Thyroid gland (tissue), 4 donors: ENCODE data around the gene PBX2. TPM values are rescaled to one million over a fixed set of nuclear protein-coding genes. Genes with fewer than 3 reads are reported as not detected.

Source experiments
- DNase-seq, 2 donors: peaks; one replicate each; pipeline ENCODE4 v3.0.0-alpha.2; 2019
- H3K27ac ChIP-seq, 3 donors: fragments of 200-600 bp; sonication (generic); 1 replicate in 2 of 3; 2 replicates in 1 of 3; pipeline ENCODE4 v1.5.1; 2016 to 2019; ENCODE audit warnings: mild to moderate bottlenecking in 1 of 3, moderate library complexity in 1 of 3
- H3K27me3 ChIP-seq: fragments of 200-600 bp; sonication (generic); one replicate; pipeline ENCODE4 v1.5.1; 2019
- H3K36me3 ChIP-seq, 2 donors: fragments of 200-600 bp; sonication (generic); one replicate each; pipeline ENCODE4 v1.5.1; 2016 to 2019
- H3K4me1 ChIP-seq, 2 donors: fragments of 200-600 bp; sonication (generic); one replicate each; pipeline ENCODE4 v1.5.1; 2017 to 2019
- H3K4me3 ChIP-seq, 3 donors: fragments of 200-600 bp; sonication (generic); replicated peaks in 1 of 3; 1 replicate in 2 of 3; 2 replicates in 1 of 3; pipeline ENCODE4 v1.5.1; 2016; ENCODE audit warnings: mild to moderate bottlenecking in 1 of 3
- H3K9me3 ChIP-seq: fragments of 200-600 bp; sonication (generic); one replicate; pipeline ENCODE4 v1.5.1; 2017
- POLR2A ChIP-seq, 2 donors: fragments of 450-650 bp; IDR thresholded peaks; one replicate each; pipeline ENCODE4 v1.6.1; 2017; ENCODE audit warnings: antibody characterized with exemption in 2 of 2, mild to moderate bottlenecking in 2 of 2, moderate library complexity in 1 of 2
- WGBS, 2 donors: methylation state at CpG; one replicate each; pipeline ENCODE4 v1.1.5; 2017; 5-methylcytosine and 5-hydroxymethylcytosine counted together
- intact Hi-C: fragments of 100-400 bp; cut with DNase I; formaldehyde crosslinking; loops from one replicate; pipeline ENCODE4 v1.15.1; 2023
- total RNA-seq, 4 donors: library from RNA; depleted of rRNA; stranded (reverse); fragments of >200 nt; gene quantifications; one replicate each; pipeline ENCODE4 v1.2.3, GENCODE V29; 2016
- TF ChIP-seq, protein P1 (sequence below), 6 experiments: fragments of 200-600 bp in 3 of 6; fragments of 450-650 bp in 3 of 6; sonication (generic) in 3 of 6; IDR thresholded peaks; one replicate each; pipeline ENCODE4 v1.5.1; 2016 to 2019; ENCODE audit warnings: antibody characterized with exemption in 6 of 6, mild to moderate bottlenecking in 2 of 6, inconsistent platforms in 1 of 6, moderate library complexity in 1 of 6

Gene PBX2
- total RNA-seq, 4 donors from 2014 or later: 66.0 to 93.4 (median 74.2) TPM

DNA sequence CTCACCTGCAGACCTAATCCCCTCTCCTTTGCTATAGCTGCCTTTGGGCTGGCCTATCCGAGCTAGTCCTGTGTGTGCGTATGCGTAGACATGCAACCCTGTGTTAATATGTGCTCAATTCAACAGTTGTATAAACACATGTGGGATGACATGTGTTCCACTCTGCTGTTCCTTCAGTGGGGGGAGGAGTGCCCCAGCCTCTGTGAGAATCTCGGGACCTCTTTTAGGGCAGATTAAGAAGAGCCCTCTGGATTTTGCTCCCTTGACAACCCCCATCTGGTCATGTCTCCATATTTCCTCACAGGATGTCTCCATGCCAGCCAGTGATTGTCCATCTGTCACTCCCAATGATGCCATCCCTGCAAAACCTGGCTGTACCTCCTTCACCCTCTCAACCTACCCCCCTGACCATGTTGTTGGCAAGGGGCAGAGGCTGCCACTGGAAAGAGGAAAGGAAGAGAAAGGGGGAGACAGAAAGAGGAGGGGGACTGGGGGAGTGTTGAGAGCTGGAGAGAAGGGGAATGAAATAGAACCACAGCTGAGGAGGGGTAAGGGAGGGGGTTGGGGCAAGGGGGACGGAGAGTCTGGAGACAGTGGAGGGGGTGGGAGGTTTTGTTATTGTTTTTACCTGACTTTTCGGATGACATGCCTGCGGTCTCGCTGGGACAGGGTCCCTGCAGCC is 38.7 kb downstream of the PBX2 start:
- 46 to 52% methylated on average over 8 of the region's 8 CpGs for WGBS, 2 donors
- H3K36me3 ChIP-seq: no peaks in the 10 kb centered on the region
- H3K27ac ChIP-seq: peak overlapping the region in 1 of 3 donors; percentile 31
- intact Hi-C loops: loop anchor here (5.0 to 10.0 kb wide), 2 partner anchors 34 to 107 kb away; no protein-coding TSS in a partner anchor
- TF ChIP-seq POLR2A (IDR thresholded peaks at IDR 0.05): no peak
- TF ChIP-seq, protein P1, sequence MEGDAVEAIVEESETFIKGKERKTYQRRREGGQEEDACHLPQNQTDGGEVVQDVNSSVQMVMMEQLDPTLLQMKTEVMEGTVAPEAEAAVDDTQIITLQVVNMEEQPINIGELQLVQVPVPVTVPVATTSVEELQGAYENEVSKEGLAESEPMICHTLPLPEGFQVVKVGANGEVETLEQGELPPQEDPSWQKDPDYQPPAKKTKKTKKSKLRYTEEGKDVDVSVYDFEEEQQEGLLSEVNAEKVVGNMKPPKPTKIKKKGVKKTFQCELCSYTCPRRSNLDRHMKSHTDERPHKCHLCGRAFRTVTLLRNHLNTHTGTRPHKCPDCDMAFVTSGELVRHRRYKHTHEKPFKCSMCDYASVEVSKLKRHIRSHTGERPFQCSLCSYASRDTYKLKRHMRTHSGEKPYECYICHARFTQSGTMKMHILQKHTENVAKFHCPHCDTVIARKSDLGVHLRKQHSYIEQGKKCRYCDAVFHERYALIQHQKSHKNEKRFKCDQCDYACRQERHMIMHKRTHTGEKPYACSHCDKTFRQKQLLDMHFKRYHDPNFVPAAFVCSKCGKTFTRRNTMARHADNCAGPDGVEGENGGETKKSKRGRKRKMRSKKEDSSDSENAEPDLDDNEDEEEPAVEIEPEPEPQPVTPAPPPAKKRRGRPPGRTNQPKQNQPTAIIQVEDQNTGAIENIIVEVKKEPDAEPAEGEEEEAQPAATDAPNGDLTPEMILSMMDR (IDR thresholded peaks at IDR 0.05): no peak
- H3K4me3 ChIP-seq: peak overlapping the region in 1 of 3 donors; percentile 23
- peaks cover 25 to 26% of the 10 kb centered on the region in 2 donors for H3K4me1 ChIP-seq
- H3K27me3 ChIP-seq: no peaks in the 10 kb centered on the region
- no peak for DNase-seq
- no peaks in the 10 kb centered on the region for H3K9me3 ChIP-seq

DNA sequence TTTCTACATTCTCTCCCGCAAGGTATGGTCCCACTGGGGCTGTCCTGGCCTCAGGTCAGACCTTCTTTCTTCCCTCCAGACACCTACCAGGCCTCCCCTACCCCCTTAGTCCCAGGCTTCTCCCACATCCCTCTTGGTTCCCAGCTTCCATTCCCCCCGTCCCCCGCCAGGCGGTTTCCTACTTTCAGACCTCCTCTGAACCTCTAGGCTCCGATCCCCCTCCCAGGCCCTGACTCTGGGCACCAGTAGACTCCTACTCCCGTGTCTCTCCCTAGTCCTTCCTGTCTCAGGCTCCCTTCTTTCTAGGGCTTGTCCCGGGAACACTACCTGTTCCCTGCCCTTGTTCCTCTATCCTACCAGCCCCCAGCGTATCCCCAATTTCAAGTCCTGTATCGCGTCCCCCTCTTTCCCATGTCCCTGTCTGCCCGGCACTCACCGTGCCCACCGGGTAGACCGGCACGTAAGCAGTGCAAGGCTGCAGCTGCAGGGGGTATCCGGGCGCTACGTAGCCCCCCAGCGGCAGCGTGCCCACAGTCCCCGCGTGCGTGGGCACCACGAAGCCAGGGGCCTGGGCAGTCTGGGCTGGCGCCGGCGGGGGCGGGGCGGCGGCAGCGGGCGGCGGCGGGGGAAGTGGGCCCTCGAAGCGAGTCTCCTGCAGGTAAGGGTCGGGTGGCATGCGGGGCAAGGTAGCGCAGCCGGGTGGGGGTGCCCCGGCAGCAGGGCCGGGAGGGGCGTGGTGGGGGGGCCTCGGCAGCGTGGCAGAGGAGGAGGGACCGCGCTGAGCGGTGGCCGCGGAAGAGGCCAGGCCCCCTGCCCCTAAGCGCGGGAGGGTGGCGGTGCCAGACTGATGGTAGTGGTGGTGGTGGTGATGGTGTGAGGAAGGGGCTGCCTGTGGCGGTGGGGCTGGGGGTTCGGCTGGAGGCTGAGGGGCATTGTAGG is 39.8 kb downstream of the PBX2 start:
- 61 to 64% methylated on average over 27 to 31 of the region's 55 CpGs for WGBS, 2 donors
- H3K27me3 ChIP-seq: no peaks in the 10 kb centered on the region
- DNase-seq: no peak
- no peaks in the 10 kb centered on the region for H3K9me3 ChIP-seq
- no peak overlapping the region for H3K4me3 ChIP-seq
- no peaks in the 10 kb centered on the region for H3K36me3 ChIP-seq
- TF ChIP-seq, protein P1 (IDR thresholded peaks at IDR 0.05): no peak
- TF ChIP-seq POLR2A (IDR thresholded peaks at IDR 0.05): no peak
- intact Hi-C loops: loop anchor here (5.0 to 10.0 kb wide), 2 partner anchors 33 to 105 kb away; no protein-coding TSS in a partner anchor
- no peak overlapping the region for H3K27ac ChIP-seq
- peaks cover 20 to 25% of the 10 kb centered on the region in 2 donors for H3K4me1 ChIP-seq

DNA sequence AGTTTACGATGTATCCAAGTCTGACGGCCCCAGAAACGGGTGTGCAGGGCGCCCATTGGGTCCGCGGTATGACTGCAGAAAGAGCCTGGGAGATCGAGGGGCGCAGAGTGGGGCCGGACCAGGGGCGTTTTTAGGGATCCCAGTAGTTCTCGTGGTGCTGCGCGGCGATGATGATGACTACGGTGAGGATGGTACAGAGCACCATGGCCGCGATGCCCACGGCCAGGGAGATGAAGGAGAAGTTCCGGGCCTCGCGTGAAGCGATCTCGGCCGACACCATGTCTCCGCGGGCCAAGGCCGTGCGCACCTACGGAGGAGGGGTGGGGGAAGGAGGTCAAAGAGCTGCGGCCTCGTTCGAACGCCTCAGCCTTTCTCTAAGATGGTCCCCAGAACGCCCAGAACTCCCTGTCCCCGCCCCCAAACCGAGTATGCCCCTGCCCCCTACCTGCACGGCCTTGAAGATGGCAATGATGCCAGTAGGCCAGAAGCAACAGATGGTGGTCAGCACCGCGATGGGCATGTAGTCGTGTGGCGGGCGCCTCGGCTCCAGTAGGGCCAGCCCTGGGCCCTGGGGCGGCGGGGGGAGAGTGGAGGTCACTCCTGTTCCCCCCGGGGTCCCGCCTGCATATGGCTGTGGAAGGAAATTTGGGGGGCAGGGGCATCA is 40.8 kb downstream of the PBX2 start:
- no peak for DNase-seq
- WGBS, 2 donors: 51 to 52% methylated on average over 44 to 47 of the region's 47 CpGs
- TF ChIP-seq POLR2A (IDR thresholded peaks at IDR 0.05): no peak
- TF ChIP-seq, protein P1 (IDR thresholded peaks at IDR 0.05): no peak
- H3K4me3 ChIP-seq: no peak overlapping the region
- H3K9me3 ChIP-seq: no peaks in the 10 kb centered on the region
- no peaks in the 10 kb centered on the region for H3K36me3 ChIP-seq
- H3K4me1 ChIP-seq: peaks cover 15 to 19% of the 10 kb centered on the region in 2 donors
- intact Hi-C loops: no loop called here
- H3K27ac ChIP-seq: no peak overlapping the region
- no peaks in the 10 kb centered on the region for H3K27me3 ChIP-seq

DNA sequence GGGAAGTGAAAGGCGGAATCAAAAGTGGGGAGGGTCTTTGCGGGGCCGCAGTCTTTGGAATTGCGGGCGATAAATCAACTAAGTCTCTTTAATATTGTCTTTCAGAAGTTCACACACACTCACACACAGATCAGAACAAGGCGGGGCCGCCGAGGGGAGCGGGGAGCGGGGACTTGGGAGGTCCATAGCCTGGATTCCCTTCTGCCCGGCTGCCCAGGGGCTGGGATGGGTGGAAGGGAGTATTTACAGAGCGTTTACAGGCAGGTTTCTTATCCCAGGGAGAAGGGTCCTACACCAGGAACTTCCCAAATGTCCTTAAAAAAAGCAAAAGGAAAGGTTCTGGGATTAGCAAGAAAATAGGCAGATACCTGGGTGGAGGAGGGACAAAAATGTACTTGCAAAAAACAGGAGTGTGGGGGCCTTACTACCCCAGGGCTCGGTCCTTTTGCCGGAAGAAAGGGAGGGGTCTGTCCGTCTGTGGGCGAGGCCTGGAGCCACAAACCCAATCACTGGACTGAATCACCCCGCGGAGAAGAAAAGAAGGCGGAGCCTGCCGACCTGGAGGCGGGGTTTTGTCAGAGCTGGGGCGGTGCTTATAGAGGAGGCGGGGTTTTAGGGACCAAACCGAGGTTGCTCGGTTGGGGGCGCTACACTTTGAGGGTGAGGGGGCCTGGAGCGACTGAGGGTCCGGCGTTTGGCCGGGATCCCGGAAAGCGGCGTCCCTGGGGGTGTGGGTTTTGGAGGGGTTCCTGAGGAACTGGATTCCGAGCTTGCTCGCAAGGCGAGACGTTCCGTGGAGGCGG is 41.5 kb downstream of the PBX2 start:
- Histone ChIP-seq H3K9me3 (no peaks in the 10 kb centered on the region), H3K36me3 (no peaks in the 10 kb centered on the region), H3K4me3 (no peak overlapping the region), H3K27ac (no peak overlapping the region), H3K27me3 (no peaks in the 10 kb centered on the region), H3K4me1 (peaks cover 14 to 15% of the 10 kb centered on the region in 2 donors)
- TF ChIP-seq, protein P1 (IDR thresholded peaks at IDR 0.05): no peak
- TF ChIP-seq POLR2A (IDR thresholded peaks at IDR 0.05): no peak
- WGBS, 2 donors: 28 to 33% methylated on average over 39 of the region's 39 CpGs
- intact Hi-C loops: no loop called here
- DNase-seq: peak; percentile 30 to 57
